ENCODE results near the gene ZMYND10. TPM values are rescaled to one million over a fixed set of nuclear protein-coding genes. Genes with fewer than 3 reads are reported as not detected.
A peak's percentile ranks its signal among the peaks of the same experiment; 100 is the strongest.

The ZMYND10 gene
- total RNA-seq, 2 experiments from 2014 or later, result 1.7 to 2.8 TPM

GRCh38 chr3:50298836-50299637 is 46.5 kb downstream of the ZMYND10 start, which contains the start of the genes HYAL3 and NAA80:
HYAL3 (minus strand) TSS chr3:50299405; CDS start chr3:50295602, 3,803 bp downstream.
NAA80 (minus strand) TSS chr3:50299405; CDS start chr3:50297463, 1,942 bp downstream.
- BruUV-seq (replicated peaks), result no TSS peak
- Histone ChIP-seq H3K4me1 (ENCODE audit: insufficient read depth, low read length, poor library complexity, severe bottlenecking) (peaks cover 19% of the 10 kb centered on the region), H4K20me1 (ENCODE audit: insufficient read depth, low read length) (no peaks in the 10 kb centered on the region), H3K9me3 (ENCODE audit: low read length) (no peaks in the 10 kb centered on the region), H3K79me2 (ENCODE audit: insufficient read depth, low read depth, low read length) (no peaks in the 10 kb centered on the region), H3K4me2 (ENCODE audit: low read length) (peak within 1 kb of the TSS; percentile 91), H3K9me2 (ENCODE audit: insufficient read depth, low read length) (no peaks in the 10 kb centered on the region), H3K4me3 (ENCODE audit: low read depth, low read length, poor library complexity, severe bottlenecking) (peak within 1 kb of the TSS; percentile 78), H3K36me3 (ENCODE audit: insufficient read depth, low read length) (no peaks in the 10 kb centered on the region), H3K27ac (ENCODE audit: low read depth, low read length, poor library complexity, severe bottlenecking) (peak within 1 kb of the TSS; percentile 58), H2AFZ (ENCODE audit: low read length) (peak within 1 kb of the TSS; percentile 85)
- peak; percentile 99 for DNase-seq (ENCODE audit: low spot score)
- POLR2A ChIA-PET, result interaction anchor here (0.6 to 2.4 kb wide), 9 partner anchors 15 to 1086 kb away, joined by 3 to 13 read pairs (median 3); partner anchors contain the start of genes MANF and TUSC2
- TF ChIP-seq EZH2phosphoT487 (IDR thresholded peaks at IDR 0.05; ENCODE audit: borderline replicate concordance, low read depth, low read length) (no peak), CTCF (conservative IDR thresholded peaks at IDR 0.05; ENCODE audit: low read length) (peak; percentile 59; the same call in 1 of the 2 replicates)
- intact Hi-C loops (cut with micrococcal nuclease; ENCODE audit: unreplicated experiment), result loop anchor here (1.0 to 5.0 kb wide), 3 partner anchors 25 to 52 kb away; no protein-coding TSS in a partner anchor
- CTCF ChIA-PET (ENCODE audit: unreplicated experiment), result interaction anchor here (0.5 to 1.5 kb wide), 4 partner anchors 29 to 80 kb away, joined by 3 to 7 read pairs (median 4); partner anchors contain the start of gene TUSC2

GRCh38 chr3:50297896-50298725 is 47.4 kb downstream of the ZMYND10 start:
- DNase-seq (ENCODE audit: low spot score), result no peak
- peak overlapping the region; percentile 78 for H3K4me3 ChIP-seq (ENCODE audit: low read depth, low read length, poor library complexity, severe bottlenecking)
- no peaks in the 10 kb centered on the region for H3K36me3 ChIP-seq (ENCODE audit: insufficient read depth, low read length)
- no peaks in the 10 kb centered on the region for H3K9me2 ChIP-seq (ENCODE audit: insufficient read depth, low read length)
- H3K79me2 ChIP-seq (ENCODE audit: insufficient read depth, low read depth, low read length), result no peaks in the 10 kb centered on the region
- H2AFZ ChIP-seq (ENCODE audit: low read length), result no peak overlapping the region; the same call in 1 of the 2 replicates
- peak overlapping the region; percentile 91 for H3K4me2 ChIP-seq (ENCODE audit: low read length)
- ChIA-PET CTCF (ENCODE audit: unreplicated experiment) (interaction anchor here (1.5 kb wide), 1 partner anchor 39 kb away, joined by 5 read pairs; no protein-coding TSS in a partner anchor), POLR2A (interaction anchor here (0.6 to 2.4 kb wide), 3 partner anchors 20 to 39 kb away, joined by 3 to 13 read pairs (median 8); no protein-coding TSS in a partner anchor)
- no peaks in the 10 kb centered on the region for H3K9me3 ChIP-seq (ENCODE audit: low read length)
- no peak overlapping the region for H3K27ac ChIP-seq (ENCODE audit: low read depth, low read length, poor library complexity, severe bottlenecking)
- BruUV-seq (replicated peaks), result no TSS peak
- peaks cover 21% of the 10 kb centered on the region for H3K4me1 ChIP-seq (ENCODE audit: insufficient read depth, low read length, poor library complexity, severe bottlenecking)
- intact Hi-C loops (cut with micrococcal nuclease; ENCODE audit: unreplicated experiment), result loop anchor here (2.0 to 5.0 kb wide), 2 partner anchors 39 to 51 kb away; no protein-coding TSS in a partner anchor
- no peaks in the 10 kb centered on the region for H4K20me1 ChIP-seq (ENCODE audit: insufficient read depth, low read length)
- TF ChIP-seq CTCF (conservative IDR thresholded peaks at IDR 0.05; ENCODE audit: low read length), result no peak
- TF ChIP-seq EZH2phosphoT487 (IDR thresholded peaks at IDR 0.05; ENCODE audit: borderline replicate concordance, low read depth, low read length), result no peak

Data from OCI-LY7 (cell line).